HepG2 (cell line): ENCODE results near the gene BOD1. TPM values are rescaled to one million over a fixed set of nuclear protein-coding genes. Genes with fewer than 3 reads are reported as not detected.

Experiments used
- ATAC-seq: fragments of 200-7000 bp; cut with Tn5 transposase; 3 replicates; pipeline ENCODE4 v1.9.1; 2020; ENCODE audit warnings: mild to moderate bottlenecking, moderate library complexity
- BruUV-seq: library from RNA; stranded (reverse); fragments of 400-500 nt; replicated peaks from 2 replicates; lab custom pipeline; 2021; lab: Mats Ljungman, UMichigan
- CTCF ChIA-PET: fragments of 300-600 bp; formaldehyde crosslinking; extraction: SDS; loops from one replicate; lab custom pipeline; 2021; ENCODE audit warnings: low total read pairs, inconsistent platforms, low intra/inter-chr PET ratio; lab: Yijun Ruan, JAX
- POLR2A ChIA-PET: fragments of 350-600 bp; sonication (Branson Sonifier 250); formaldehyde crosslinking; loops from one replicate; lab custom pipeline; 2020; ENCODE audit warnings: antibody characterized with exemption, inconsistent platforms; lab: Yijun Ruan, JAX
- DNase-seq: peaks from one replicate; pipeline ENCODE4 v3.0.0-alpha.2; 2015; ENCODE audit warnings: low spot score
- FAIRE-seq: peaks from 3 replicates; lab custom pipeline; 2011; peaks lifted over from hg19 to GRCh38; lab: Jason Lieb, UNC
- H2AFZ ChIP-seq: one replicate; pipeline ENCODE4 v1.6.1; 2011; ENCODE audit warnings: low read length, inconsistent platforms
- H3K27ac ChIP-seq: fragments of 300-600 bp; 3 replicates; pipeline ENCODE4 v1.8.0; 2011; ENCODE audit warnings: mixed run types, mild to moderate bottlenecking, mixed read lengths, low read length, inconsistent platforms; ENCODE audit not compliant: insufficient read depth; ENCODE audit errors: extremely low read length
- H3K27me3 ChIP-seq, 2 experiments: fragments of 200-600 bp in 1 of 2; 2 replicates in 1 of 2; 3 replicates in 1 of 2; pipeline versions ENCODE4 v1.6.0 to v1.8.0; 2011; ENCODE audit warnings: low read length in 2 of 2, mild to moderate bottlenecking in 2 of 2, moderate library complexity in 2 of 2, inconsistent platforms in 1 of 2; ENCODE audit not compliant: insufficient read depth in 2 of 2, control insufficient read depth in 1 of 2
- H3K36me3 ChIP-seq, 2 experiments: fragments of 200-600 bp in 1 of 2; replicated peaks in 1 of 2; 2 replicates in 1 of 2; 3 replicates in 1 of 2; pipeline versions ENCODE4 v1.5.1 to v1.8.0; 2011; ENCODE audit warnings: low read length in 2 of 2, inconsistent platforms in 1 of 2; ENCODE audit not compliant: insufficient read depth in 2 of 2, control insufficient read depth in 1 of 2
- H3K4me1 ChIP-seq: 2 replicates; pipeline ENCODE4 v1.5.1; 2012; ENCODE audit warnings: low read length, inconsistent platforms; ENCODE audit not compliant: insufficient read depth
- H3K4me2 ChIP-seq: 2 replicates; pipeline ENCODE4 v1.6.0; 2011; ENCODE audit warnings: low read depth, low read length, inconsistent platforms
- H3K4me3 ChIP-seq, 3 experiments: fragments of 200-600 bp in 1 of 3; sonication (generic), shearing (Covaris generic) in 1 of 3; replicated peaks in 1 of 3; 2 replicates each; pipeline ENCODE4 v1.5.1; 2011 to 2016; ENCODE audit warnings: low read length in 3 of 3, inconsistent platforms in 2 of 3, low read depth in 2 of 3, mild to moderate bottlenecking in 2 of 3, control low read depth in 1 of 3, mixed read lengths in 1 of 3; ENCODE audit not compliant: insufficient read depth in 1 of 3
- H3K79me2 ChIP-seq: one replicate; pipeline ENCODE4 v1.6.1; 2011; ENCODE audit warnings: low read length, inconsistent platforms; ENCODE audit not compliant: insufficient read depth
- H3K9ac ChIP-seq: 2 replicates; pipeline ENCODE4 v1.6.0; 2011; ENCODE audit warnings: mild to moderate bottlenecking, low read depth, low read length, inconsistent platforms; ENCODE audit not compliant: insufficient read depth
- H3K9me3 ChIP-seq: 2 replicates; pipeline ENCODE4 v1.5.1; 2012; ENCODE audit warnings: mild to moderate bottlenecking, low read length
- H4K20me1 ChIP-seq: 2 replicates; pipeline ENCODE4 v1.6.0; 2011; ENCODE audit warnings: inconsistent platforms, mild to moderate bottlenecking, low read length, moderate library complexity; ENCODE audit not compliant: insufficient read depth
- AGO1 ChIP-seq: fragments of 200-400 bp; formaldehyde crosslinking; IDR thresholded peaks from 2 replicates; pipeline ENCODE4 v1.6.1; 2017; ENCODE audit warnings: mild to moderate bottlenecking, low read depth, low read length, moderate library complexity; ENCODE audit not compliant: poor library complexity, severe bottlenecking
- ATF2 ChIP-seq: sonication (generic); formaldehyde crosslinking; IDR thresholded peaks from 2 replicates; pipeline ENCODE4 v1.4.0; 2020; ENCODE audit warnings: missing genetic modification reagents
- HNRNPL ChIP-seq: fragments of 200-400 bp; formaldehyde crosslinking; IDR thresholded peaks from 2 replicates; pipeline ENCODE4 v1.6.1; 2017; ENCODE audit warnings: mild to moderate bottlenecking, low read depth, low read length
- NR1H2 ChIP-seq: sonication (generic); formaldehyde crosslinking; IDR thresholded peaks from 2 replicates; pipeline ENCODE4 v1.8.1; 2022; ENCODE audit warnings: low read depth, missing genetic modification reagents, borderline replicate concordance
- POLR2AphosphoS5 ChIP-seq: IDR thresholded peaks from 2 replicates; pipeline ENCODE4 v1.6.1; 2012; ENCODE audit warnings: low read depth, low read length
- SCMH1 ChIP-seq: sonication (generic); formaldehyde crosslinking; IDR thresholded peaks from 2 replicates; pipeline ENCODE4 v1.9.0; 2021; ENCODE audit warnings: missing genetic modification reagents, mild to moderate bottlenecking, borderline replicate concordance
- ZNF101 ChIP-seq: sonication (generic); formaldehyde crosslinking; IDR thresholded peaks from 2 replicates; pipeline ENCODE4 v1.4.0; 2020; ENCODE audit warnings: mild to moderate bottlenecking, low read depth, missing genetic modification reagents, borderline replicate concordance
- ZSCAN9 ChIP-seq: IDR thresholded peaks from 2 replicates; pipeline ENCODE4 v1.6.1; 2016; ENCODE audit warnings: borderline replicate concordance
- WGBS: methylation state at CpG from one replicate; pipeline ENCODE4 v1.1.6; 2017; ENCODE audit warnings: low lambda C conversion rate; 5-methylcytosine and 5-hydroxymethylcytosine counted together
- in situ Hi-C: cut with HindIII; loops from 2 replicates; pipeline ENCODE4 v1.10.0; 2017; ENCODE audit warnings: low pct_unique_long_range_greater_than_20kb; ENCODE audit not compliant: extremely low pct_ligation_motif_present
- intact Hi-C: fragments of 100-400 bp; cut with micrococcal nuclease; formaldehyde crosslinking; loops from one replicate; pipeline ENCODE4 v1.10.0; 2022; ENCODE audit not compliant: unreplicated experiment
- polyA plus RNA-seq, 8 experiments: library from polyadenylated mRNA; depleted of rRNA in 3 of 8; stranded (reverse) in 7 of 8; unstranded in 1 of 8; fragments of >200 nt; fragmentation: Illumina TruSeq in 4 of 8; extraction: Trizol in 4 of 8; gene quantifications; 2 replicates each; pipeline versions ENCODE4 v1.2.1 to v1.2.3, GENCODE V29; 2011 to 2016; ENCODE audit warnings: low read depth in 4 of 8, missing spikeins in 1 of 8, mixed read lengths in 1 of 8; ENCODE audit not compliant: insufficient read depth in 1 of 8
- total RNA-seq, 5 experiments: library from RNA; depleted of rRNA; stranded (reverse); fragments of >200 nt; fragmentation: Illumina TruSeq; extraction: Trizol; gene quantifications; 2 replicates each; pipeline ENCODE4 v1.2.3, GENCODE V29; 2016; ENCODE audit warnings: low read depth in 1 of 5
- TF ChIP-seq, protein P1 (sequence below): sonication (generic); formaldehyde crosslinking; IDR thresholded peaks from 2 replicates; pipeline ENCODE4 v1.4.0; 2020; ENCODE audit warnings: missing genetic modification reagents
- TF ChIP-seq, protein P2 (sequence below): sonication (generic); formaldehyde crosslinking; IDR thresholded peaks from 2 replicates; pipeline ENCODE4 v1.5.1; 2020; ENCODE audit warnings: mild to moderate bottlenecking, missing genetic modification reagents, borderline replicate concordance
- TF ChIP-seq, protein P3 (sequence below): sonication (generic); formaldehyde crosslinking; conservative IDR thresholded peaks from 2 replicates; pipeline ENCODE4 v1.8.1; 2023; ENCODE audit warnings: missing genetic modification reagents

BOD1 gene
- total and polyA plus RNA-seq, 2 of the 13 experiments (the other 11 are each of a cell fraction or from before 2014, with no cell fraction given), result 81.5 to 103 TPM

DNA sequence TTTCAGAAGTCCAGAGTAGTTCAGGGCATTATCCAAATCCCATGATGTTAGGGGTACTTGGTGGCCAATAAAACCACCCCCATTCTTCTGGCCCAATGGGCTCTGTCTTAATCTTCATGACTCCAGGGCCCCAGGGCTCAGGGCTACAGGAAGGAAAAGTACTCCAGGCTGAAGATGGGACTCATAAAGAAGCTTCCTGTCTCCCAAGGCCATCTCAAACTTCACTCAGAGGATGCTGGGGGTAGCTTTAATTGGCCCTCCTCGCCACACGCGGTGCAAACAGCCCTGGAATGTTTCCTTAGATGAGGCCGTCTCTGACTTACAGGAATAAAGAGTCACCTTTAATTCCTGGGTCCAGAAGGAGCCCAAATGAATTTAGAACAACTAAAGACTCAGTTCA, 52.3 kb downstream of the BOD1 start:
- peaks cover 0 to 31% of the 10 kb centered on the region in 2 experiments; a peak in 2 of 5 replicates for H3K27me3 ChIP-seq
- WGBS, result 3% methylated on average over 4 of the region's 4 CpGs
- no peaks in the 10 kb centered on the region for H3K79me2 ChIP-seq
- no peak overlapping the region for H3K27ac ChIP-seq
- H3K4me1 ChIP-seq, result no peaks in the 10 kb centered on the region
- in situ Hi-C loops (loop anchor here (25.0 kb wide), 1 partner anchor 577 kb away; the partner anchor contains the start of gene ATP6V0E1), intact Hi-C loops (no loop called here)
- H2AFZ ChIP-seq, result no peak overlapping the region
- no TSS peak for BruUV-seq
- TF ChIP-seq ATF2 (no peak), AGO1 (no peak), HNRNPL (no peak), SCMH1 (CRISPR knock-in tag) (no peak), ZNF101 (CRISPR knock-in tag) (no peak), ZSCAN9 (no peak), NR1H2 (CRISPR knock-in tag) (no peak), POLR2AphosphoS5 (no peak)
- TF ChIP-seq, protein P1, sequence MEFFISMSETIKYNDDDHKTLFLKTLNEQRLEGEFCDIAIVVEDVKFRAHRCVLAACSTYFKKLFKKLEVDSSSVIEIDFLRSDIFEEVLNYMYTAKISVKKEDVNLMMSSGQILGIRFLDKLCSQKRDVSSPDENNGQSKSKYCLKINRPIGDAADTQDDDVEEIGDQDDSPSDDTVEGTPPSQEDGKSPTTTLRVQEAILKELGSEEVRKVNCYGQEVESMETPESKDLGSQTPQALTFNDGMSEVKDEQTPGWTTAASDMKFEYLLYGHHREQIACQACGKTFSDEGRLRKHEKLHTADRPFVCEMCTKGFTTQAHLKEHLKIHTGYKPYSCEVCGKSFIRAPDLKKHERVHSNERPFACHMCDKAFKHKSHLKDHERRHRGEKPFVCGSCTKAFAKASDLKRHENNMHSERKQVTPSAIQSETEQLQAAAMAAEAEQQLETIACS (CRISPR knock-in tag), result no peak
- TF ChIP-seq, protein P2, sequence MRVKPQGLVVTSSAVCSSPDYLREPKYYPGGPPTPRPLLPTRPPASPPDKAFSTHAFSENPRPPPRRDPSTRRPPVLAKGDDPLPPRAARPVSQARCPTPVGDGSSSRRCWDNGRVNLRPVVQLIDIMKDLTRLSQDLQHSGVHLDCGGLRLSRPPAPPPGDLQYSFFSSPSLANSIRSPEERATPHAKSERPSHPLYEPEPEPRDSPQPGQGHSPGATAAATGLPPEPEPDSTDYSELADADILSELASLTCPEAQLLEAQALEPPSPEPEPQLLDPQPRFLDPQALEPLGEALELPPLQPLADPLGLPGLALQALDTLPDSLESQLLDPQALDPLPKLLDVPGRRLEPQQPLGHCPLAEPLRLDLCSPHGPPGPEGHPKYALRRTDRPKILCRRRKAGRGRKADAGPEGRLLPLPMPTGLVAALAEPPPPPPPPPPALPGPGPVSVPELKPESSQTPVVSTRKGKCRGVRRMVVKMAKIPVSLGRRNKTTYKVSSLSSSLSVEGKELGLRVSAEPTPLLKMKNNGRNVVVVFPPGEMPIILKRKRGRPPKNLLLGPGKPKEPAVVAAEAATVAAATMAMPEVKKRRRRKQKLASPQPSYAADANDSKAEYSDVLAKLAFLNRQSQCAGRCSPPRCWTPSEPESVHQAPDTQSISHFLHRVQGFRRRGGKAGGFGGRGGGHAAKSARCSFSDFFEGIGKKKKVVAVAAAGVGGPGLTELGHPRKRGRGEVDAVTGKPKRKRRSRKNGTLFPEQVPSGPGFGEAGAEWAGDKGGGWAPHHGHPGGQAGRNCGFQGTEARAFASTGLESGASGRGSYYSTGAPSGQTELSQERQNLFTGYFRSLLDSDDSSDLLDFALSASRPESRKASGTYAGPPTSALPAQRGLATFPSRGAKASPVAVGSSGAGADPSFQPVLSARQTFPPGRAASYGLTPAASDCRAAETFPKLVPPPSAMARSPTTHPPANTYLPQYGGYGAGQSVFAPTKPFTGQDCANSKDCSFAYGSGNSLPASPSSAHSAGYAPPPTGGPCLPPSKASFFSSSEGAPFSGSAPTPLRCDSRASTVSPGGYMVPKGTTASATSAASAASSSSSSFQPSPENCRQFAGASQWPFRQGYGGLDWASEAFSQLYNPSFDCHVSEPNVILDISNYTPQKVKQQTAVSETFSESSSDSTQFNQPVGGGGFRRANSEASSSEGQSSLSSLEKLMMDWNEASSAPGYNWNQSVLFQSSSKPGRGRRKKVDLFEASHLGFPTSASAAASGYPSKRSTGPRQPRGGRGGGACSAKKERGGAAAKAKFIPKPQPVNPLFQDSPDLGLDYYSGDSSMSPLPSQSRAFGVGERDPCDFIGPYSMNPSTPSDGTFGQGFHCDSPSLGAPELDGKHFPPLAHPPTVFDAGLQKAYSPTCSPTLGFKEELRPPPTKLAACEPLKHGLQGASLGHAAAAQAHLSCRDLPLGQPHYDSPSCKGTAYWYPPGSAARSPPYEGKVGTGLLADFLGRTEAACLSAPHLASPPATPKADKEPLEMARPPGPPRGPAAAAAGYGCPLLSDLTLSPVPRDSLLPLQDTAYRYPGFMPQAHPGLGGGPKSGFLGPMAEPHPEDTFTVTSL, result no peak
- TF ChIP-seq, protein P3, sequence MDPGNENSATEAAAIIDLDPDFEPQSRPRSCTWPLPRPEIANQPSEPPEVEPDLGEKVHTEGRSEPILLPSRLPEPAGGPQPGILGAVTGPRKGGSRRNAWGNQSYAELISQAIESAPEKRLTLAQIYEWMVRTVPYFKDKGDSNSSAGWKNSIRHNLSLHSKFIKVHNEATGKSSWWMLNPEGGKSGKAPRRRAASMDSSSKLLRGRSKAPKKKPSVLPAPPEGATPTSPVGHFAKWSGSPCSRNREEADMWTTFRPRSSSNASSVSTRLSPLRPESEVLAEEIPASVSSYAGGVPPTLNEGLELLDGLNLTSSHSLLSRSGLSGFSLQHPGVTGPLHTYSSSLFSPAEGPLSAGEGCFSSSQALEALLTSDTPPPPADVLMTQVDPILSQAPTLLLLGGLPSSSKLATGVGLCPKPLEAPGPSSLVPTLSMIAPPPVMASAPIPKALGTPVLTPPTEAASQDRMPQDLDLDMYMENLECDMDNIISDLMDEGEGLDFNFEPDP (CRISPR knock-in tag), result no peak
- ChIA-PET CTCF (no interaction called here), POLR2A (no interaction called here)
- H3K36me3 ChIP-seq, result no peaks in the 10 kb centered on the region
- peaks cover 9% of the 10 kb centered on the region; the same call in 1 of the 2 replicates for H3K9me3 ChIP-seq
- H3K4me2 ChIP-seq, result no peak overlapping the region
- no peak overlapping the region for H3K4me3 ChIP-seq
- FAIRE-seq (no peak), DNase-seq (no peak), ATAC-seq (no peak)
- no peak overlapping the region for H3K9ac ChIP-seq
- no peaks in the 10 kb centered on the region for H4K20me1 ChIP-seq
